DMS153 treated with DMSO at 0.1 percent for 48 hours (cell line): Measurements from ENCODE around the gene ARL5C.

Source experiments
- DNase-seq: peaks from one replicate; lab custom pipeline; 2025; ENCODE audit not compliant: unreplicated experiment; lab: John Stamatoyannopoulos, UW

The ARL5C gene

GRCh38 chr17:39194089-39194984, 28.4 kb upstream of the ARL5C start:
- DNase-seq, result no peak

GRCh38 chr17:39193346-39193745, 27.4 kb upstream of the ARL5C start:
- no peak for DNase-seq

GRCh38 chr17:39192901-39193300, 26.9 kb upstream of the ARL5C start:
- no peak for DNase-seq

GRCh38 chr17:39191750-39192510, 26.0 kb upstream of the ARL5C start:
- DNase-seq, result no peak

DNA sequence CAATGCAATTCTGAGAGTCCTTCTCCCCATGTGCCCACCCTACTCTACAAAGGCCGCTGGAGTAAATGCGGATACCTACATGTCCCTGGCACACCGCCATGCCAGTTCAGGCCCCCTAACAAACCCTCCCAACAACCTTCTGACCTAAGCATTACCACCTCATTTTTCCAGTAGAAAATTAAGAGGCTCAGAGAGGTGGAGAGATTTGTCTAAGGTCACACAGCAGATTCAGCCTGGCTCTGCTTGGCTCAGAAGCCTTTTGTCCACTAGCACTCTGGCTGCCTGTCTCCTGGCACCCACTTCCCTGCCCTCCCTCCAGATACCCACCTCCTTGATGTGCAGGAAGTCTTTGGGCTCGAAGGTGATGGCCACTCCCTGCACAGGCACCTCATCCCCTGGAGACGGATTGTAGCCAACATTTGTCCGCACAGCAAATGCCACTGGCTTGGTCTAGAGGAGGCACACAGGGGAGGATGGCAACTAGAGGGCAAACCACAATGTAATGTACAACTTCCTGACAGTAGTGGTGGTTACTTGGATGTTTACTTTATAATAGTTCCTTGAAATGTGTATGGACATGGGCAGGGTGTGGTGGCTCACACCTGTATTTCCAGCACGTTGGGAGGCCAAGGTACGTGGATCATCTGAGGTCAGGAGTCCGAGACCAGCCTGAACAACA, 21.3 kb upstream of the ARL5C start:
- DNase-seq, result no peak

DNA sequence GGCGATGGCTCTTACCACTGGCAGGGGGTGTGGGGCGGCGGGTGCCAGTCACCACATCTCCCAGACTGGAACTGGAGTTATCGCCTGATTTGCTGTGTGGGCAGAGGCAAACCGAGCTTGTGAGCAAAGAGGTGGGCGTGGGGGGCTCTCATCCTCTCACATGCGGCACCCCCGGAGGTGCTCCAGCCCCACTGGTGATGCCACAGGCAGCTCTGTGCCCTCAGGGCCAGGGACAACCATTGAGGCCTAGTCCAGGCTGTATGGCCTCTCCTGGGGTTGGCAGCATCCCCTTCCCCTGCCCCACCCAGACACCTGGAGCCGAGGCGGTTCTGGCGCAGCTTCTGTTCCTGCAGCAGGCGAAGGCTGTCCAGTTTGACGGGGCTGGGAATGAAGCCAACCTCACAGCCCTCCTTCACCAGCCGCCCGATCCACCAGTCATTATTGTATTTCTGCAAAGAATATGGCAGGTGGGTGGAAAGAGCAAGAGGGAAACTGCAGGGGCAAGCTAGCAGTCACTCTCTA, 20.6 kb upstream of the ARL5C start:
- DNase-seq, result no peak

DNA sequence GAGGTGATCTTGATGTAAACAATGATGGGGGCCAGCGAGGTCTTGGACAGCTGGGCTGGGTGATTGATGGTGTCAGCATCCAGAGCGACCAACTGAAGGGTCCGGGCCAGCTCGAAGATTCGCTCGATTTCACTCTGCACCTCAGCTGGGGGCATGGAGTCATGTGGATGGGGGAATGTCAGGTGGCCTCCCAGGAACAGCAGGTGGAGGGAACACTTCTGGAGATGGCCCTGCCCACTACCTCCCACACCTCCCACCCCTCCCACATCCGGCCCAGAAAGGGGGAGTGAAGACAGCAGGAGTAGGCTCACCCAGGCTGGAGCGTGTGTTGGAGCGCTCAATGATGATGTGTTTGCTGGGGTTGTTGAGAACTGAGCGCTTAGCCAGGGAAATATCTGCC, 17.8 kb upstream of the ARL5C start:
- no peak for DNase-seq

DNA sequence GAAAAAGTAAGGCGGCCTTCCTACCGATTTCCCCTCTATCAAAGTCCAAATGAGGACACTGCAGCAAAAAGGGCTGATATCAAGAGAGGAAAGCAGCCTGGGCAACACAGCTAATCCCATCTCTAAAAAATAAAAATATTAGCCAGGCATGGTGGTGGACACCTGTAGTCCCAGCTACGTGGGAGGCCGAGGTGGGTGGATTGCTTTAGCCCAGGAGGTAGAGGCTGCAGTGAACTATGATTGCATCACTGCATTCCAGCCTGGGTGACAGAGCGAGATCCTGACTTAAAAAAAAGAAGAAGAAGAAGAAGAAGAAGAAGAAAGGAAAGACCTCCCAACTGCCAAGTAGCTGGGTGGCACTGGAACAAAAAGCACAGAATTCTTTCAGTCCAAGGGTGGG, 17.1 kb upstream of the ARL5C start:
- no peak for DNase-seq

DNA sequence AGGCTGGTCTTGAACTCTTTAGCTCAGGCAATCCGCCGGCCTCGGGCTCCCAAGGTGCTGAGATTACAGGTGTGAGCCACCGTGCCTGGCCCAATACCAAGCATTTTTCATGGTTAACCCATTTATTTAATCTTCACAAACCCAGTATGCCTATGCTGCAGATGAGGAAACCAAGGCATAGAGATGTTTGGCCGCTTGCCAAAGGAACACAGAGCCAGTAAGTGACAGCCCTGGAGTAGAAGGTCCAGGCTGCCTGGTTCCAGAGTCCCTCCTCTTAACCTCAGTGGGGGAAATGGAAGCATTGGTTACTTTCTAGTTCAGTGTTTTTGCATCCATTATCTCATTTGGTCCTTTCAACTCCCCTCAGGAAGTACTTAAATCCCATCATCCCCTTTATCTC, 15.3 kb upstream of the ARL5C start:
- DNase-seq, result no peak

DNA sequence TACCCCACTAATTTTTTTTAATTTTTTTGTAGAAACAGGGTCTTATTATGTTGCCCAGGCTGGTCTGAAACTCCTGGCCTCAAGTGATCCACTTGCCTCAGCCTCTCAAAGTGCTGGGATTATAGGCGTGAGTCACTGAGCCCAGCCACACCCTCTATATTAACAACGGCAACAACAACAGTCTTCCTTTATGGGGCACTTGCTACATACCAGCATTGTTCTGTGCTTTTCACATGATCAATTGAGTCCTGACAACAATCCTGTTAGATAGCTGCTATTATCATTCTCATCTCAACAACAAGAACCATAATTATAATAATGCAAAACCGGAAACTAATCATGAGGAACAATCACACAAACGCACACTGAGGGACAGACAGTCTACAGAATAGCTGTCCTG, 12.6 kb upstream of the ARL5C start:
- DNase-seq, result no peak

GRCh38 chr17:39177256-39177655, 11.3 kb upstream of the ARL5C start:
- DNase-seq, result no peak

DNA sequence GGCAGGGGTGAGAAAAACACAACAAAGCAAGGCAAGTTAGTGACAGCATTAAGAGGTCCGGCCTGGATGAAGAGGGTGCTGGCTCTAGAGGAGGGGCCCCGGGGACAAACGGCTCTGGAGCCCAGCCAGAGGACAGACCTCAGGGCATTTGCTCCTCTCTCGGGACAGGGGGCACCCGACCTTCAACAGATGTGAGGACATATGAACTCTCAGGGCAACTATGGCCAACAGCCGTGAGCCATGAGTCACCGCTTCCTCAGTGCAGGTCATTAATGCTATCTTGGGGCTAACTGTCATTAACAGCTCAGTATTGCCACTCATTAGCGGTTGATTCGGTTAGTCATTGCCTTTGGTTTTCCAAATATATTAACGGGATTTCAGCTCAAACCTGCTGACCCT, 9.7 kb upstream of the ARL5C start:
- DNase-seq, result no peak

GRCh38 chr17:39174920-39175694, 9.1 kb upstream of the ARL5C start:
- DNase-seq, result peak; percentile 24

GRCh38 chr17:39173526-39174274, 7.7 kb upstream of the ARL5C start:
- DNase-seq, result no peak

DNA sequence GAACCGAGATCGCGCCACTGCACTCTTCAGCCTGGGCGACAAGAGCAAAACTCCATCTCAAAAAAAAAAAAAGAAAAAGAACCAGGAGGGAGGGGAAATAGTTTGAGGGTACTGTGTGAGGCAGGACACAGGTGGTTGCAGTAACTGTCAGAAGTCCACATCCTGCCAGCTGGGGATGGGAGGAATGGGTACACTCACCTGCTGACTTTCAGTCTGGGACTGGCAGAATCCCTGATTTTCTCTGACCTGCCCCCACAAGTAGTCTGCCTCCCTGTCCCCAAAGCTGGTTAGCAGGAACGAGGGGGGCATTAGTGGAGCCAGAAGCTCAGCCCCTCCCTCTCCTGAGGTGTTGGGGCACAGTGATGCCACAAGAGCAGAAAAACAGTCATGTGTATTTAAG, 7.1 kb upstream of the ARL5C start:
- DNase-seq, result no peak

DNA sequence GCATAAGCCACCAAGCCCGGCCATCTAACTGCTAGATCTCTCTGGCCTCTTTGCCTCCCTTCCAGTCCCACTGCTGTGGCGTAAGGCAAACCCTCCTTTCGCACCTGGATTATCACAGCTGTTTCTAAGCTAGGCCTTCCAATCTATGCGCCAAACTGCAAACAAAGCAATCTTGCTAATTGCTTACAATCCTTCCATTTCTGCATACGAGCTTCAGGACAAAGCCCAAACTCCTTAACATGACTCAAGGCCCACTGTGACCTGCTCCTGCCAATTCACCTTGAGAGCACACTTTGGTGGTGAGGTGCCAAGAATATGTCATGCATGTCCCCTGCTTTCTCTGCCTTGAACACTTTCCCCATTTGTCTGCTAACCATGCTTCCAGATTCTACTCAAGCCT, 6.0 kb upstream of the ARL5C start:
- no peak for DNase-seq

- no peak for DNase-seq
These were observed 4.6 kb upstream of the ARL5C start for GRCh38 chr17:39170558-39170957.

DNA sequence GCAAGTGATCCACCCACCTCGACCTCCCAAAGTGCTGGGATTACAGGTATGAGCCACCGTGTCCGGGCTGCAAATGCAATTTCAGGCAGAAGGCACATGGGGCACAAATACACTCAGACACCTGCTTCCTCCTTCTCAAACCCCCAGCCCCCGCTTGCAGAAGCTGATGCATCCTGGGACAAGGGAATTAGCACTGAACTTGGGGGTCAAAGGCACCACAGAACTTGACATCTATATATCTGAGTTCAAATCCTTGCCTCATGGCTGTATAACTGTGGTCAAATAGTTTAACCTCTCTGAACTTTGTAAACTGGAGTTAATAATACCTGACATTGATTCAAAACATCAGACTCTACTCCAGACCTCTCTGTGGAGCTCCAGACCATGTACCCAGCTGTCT, 4.1 kb upstream of the ARL5C start:
- no peak for DNase-seq

DNA sequence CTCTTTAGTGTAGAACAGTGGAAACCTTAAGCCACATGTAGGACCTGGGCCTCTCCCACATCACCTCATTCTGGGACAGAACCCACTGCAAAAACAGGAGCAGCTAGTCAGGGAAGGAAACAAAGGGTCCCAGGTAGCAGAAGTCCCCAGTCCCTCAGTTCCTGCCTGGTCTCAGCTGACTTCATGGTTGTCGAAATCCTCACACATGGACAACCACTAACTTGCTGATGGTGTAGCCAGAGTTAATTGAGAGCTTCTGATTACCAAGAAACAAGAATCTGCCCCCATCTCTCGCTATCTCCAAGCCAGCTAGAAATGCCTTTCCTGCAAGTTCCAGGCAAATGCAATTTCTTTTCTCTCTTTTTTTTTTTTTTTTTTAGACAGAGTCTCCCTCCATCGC, 3.6 kb upstream of the ARL5C start:
- DNase-seq, result no peak

GRCh38 chr17:39169101-39169500, 3.1 kb upstream of the ARL5C start:
- no peak for DNase-seq
